Measurements from ENCODE around the gene MYO18A.

The MYO18A gene

DNA sequence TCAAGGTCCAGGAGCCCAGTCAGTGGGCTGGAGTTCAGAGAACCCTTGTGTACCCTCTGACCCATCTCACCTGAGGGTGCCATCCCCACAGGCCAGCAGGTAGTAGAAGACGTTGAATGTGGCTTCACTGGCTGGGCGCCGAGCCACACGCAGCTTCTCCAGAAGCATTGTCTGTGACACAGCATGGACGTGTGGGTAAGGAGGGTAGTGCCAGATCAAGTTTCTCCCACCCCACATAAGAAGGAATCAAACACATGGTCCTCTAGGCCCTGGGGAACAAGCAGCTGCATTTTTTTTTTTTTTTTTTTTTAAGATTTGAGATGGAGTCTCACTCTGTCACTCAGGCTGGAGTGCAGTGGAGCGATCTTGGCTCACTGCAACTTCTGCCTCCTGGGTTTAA is 60.9 kb downstream of the MYO18A start:
- no peak for DNase-seq (ENCODE audit: low read depth in 1 of 2, low spot score in 1 of 2)
- Histone ChIP-seq H3K27ac (replicated peaks) (no peak overlapping the region), H3K27me3 (ENCODE audit: insufficient read depth, poor library complexity, severe bottlenecking) (no peaks in the 10 kb centered on the region), H3K4me3 (replicated peaks; ENCODE audit: insufficient read depth, low read length) (no peak overlapping the region)
- TF ChIP-seq SPI1 (IDR thresholded peaks at IDR 0.05; ENCODE audit: borderline replicate concordance, low read depth), result no peak
- TF ChIP-seq REST (IDR thresholded peaks at IDR 0.05; ENCODE audit: insufficient replicate concordance, low read depth), result no peak
- no peak for TF ChIP-seq GABPA (IDR thresholded peaks at IDR 0.05; ENCODE audit: low read depth)
- TF ChIP-seq CTCF (IDR thresholded peaks at IDR 0.05; ENCODE audit: insufficient read depth, low read length), result no peak
- no peak for TF ChIP-seq POLR2AphosphoS5 (IDR thresholded peaks at IDR 0.05; ENCODE audit: low read depth)

- peak; percentile 76 to 90 for DNase-seq (ENCODE audit: low read depth in 1 of 2, low spot score in 1 of 2)
- no peak for TF ChIP-seq GABPA (IDR thresholded peaks at IDR 0.05; ENCODE audit: low read depth)
- TF ChIP-seq CTCF (IDR thresholded peaks at IDR 0.05; ENCODE audit: insufficient read depth, low read length), result peak; percentile 93
- no peaks in the 10 kb centered on the region for H3K27me3 ChIP-seq (ENCODE audit: insufficient read depth, poor library complexity, severe bottlenecking)
- peak overlapping the region; percentile 27 for H3K27ac ChIP-seq (replicated peaks)
- no peak overlapping the region for H3K4me3 ChIP-seq (replicated peaks; ENCODE audit: insufficient read depth, low read length)
Observed at GRCh38 chr17:29116804-29117753, 63.1 kb downstream of the MYO18A start.

- DNase-seq (ENCODE audit: low read depth in 1 of 2, low spot score in 1 of 2), result peak in 1 of 2 experiments; percentile 63
- TF ChIP-seq CTCF (IDR thresholded peaks at IDR 0.05; ENCODE audit: insufficient read depth, low read length), result peak; percentile 41
- TF ChIP-seq SPI1 (IDR thresholded peaks at IDR 0.05; ENCODE audit: borderline replicate concordance, low read depth), result no peak
- TF ChIP-seq GABPA (IDR thresholded peaks at IDR 0.05; ENCODE audit: low read depth), result no peak
- TF ChIP-seq POLR2AphosphoS5 (IDR thresholded peaks at IDR 0.05; ENCODE audit: low read depth), result no peak
- no peak for TF ChIP-seq REST (IDR thresholded peaks at IDR 0.05; ENCODE audit: insufficient replicate concordance, low read depth)
- peak overlapping the region; percentile 47 for H3K27ac ChIP-seq (replicated peaks)
- H3K4me3 ChIP-seq (replicated peaks; ENCODE audit: insufficient read depth, low read length), result no peak overlapping the region
- H3K27me3 ChIP-seq (ENCODE audit: insufficient read depth, poor library complexity, severe bottlenecking), result no peaks in the 10 kb centered on the region
Observed at GRCh38 chr17:29115961-29116803, 64.0 kb downstream of the MYO18A start.
